ENCODE results near the gene HDAC4. TPM values are rescaled to one million over a fixed set of nuclear protein-coding genes. Genes with fewer than 3 reads are reported as not detected.

HDAC4 gene
- total and polyA plus RNA-seq, 2 of the 8 experiments (the other 6 are each of a cell fraction or from before 2014, with no cell fraction given), result 15.4 to 31.5 TPM

GRCh38 chr2:239343946-239344856, 56.6 kb downstream of the HDAC4 start (continued):
- no peak for TF ChIP-seq HDAC2 (IDR thresholded peaks at IDR 0.05; ENCODE audit: borderline replicate concordance in 1 of 2, low read depth in 2 of 2, low read length in 2 of 2)
- TF ChIP-seq PHF8 (conservative IDR thresholded peaks at IDR 0.05; ENCODE audit: low read depth, low read length), result no peak
- TF ChIP-seq EZH2 (IDR thresholded peaks at IDR 0.05; ENCODE audit: low read depth, low read length, severe bottlenecking), result no peak
- no peak for TF ChIP-seq HDAC6 (IDR thresholded peaks at IDR 0.05; ENCODE audit: low read depth, low read length)

All from H1 (cell line).